ENCODE measurements around the gene SEC24D.

GRCh38 chr4:118738090-118738489 is 97.8 kb downstream of the SEC24D start:
- no peak for TF ChIP-seq POLR2AphosphoS5 (IDR thresholded peaks at IDR 0.05; ENCODE audit: low read depth)
- no peak for TF ChIP-seq CTCF (conservative IDR thresholded peaks at IDR 0.05; ENCODE audit: low read depth in 2 of 2)
- TF ChIP-seq REST (IDR thresholded peaks at IDR 0.05; ENCODE audit: unreplicated experiment), result no peak
- TF ChIP-seq JUNB (IDR thresholded peaks at IDR 0.05; ENCODE audit: unreplicated experiment), result no peak
- no peak for TF ChIP-seq ETS1 (IDR thresholded peaks at IDR 0.05)
- no peak for TF ChIP-seq EZH2phosphoT487 (IDR thresholded peaks at IDR 0.05; ENCODE audit: unreplicated experiment)
- no peak for TF ChIP-seq CREB1 (CRISPR knock-in tag; IDR thresholded peaks at IDR 0.05; ENCODE audit: low read depth)
- no peak for TF ChIP-seq EZH2 (IDR thresholded peaks at IDR 0.05; ENCODE audit: low read depth, unreplicated experiment)
